Frontal cortex (tissue), 4 donors: ENCODE results near the gene OSTF1. TPM values are rescaled to one million over a fixed set of nuclear protein-coding genes. Genes with fewer than 3 reads are reported as not detected.

Experiments used
- DNase-seq, 2 donors: peaks; one replicate each; pipeline ENCODE4 v3.0.0; 2012; ENCODE audit warnings: low spot score in 2 of 2
- FAIRE-seq: peaks from 2 replicates; lab custom pipeline; 2012; peaks lifted over from hg19 to GRCh38; lab: Jason Lieb, UNC
- total RNA-seq: library from RNA; depleted of rRNA; stranded (reverse); fragments of >200 nt; gene quantifications from one replicate; pipeline ENCODE4 v1.2.3, GENCODE V29; 2014
- donor health status: control.
- donor health status: control.
- donor health status: control.

OSTF1 gene
- total RNA-seq, 1 donor from 2014 or later, result 11.8 TPM

DNA sequence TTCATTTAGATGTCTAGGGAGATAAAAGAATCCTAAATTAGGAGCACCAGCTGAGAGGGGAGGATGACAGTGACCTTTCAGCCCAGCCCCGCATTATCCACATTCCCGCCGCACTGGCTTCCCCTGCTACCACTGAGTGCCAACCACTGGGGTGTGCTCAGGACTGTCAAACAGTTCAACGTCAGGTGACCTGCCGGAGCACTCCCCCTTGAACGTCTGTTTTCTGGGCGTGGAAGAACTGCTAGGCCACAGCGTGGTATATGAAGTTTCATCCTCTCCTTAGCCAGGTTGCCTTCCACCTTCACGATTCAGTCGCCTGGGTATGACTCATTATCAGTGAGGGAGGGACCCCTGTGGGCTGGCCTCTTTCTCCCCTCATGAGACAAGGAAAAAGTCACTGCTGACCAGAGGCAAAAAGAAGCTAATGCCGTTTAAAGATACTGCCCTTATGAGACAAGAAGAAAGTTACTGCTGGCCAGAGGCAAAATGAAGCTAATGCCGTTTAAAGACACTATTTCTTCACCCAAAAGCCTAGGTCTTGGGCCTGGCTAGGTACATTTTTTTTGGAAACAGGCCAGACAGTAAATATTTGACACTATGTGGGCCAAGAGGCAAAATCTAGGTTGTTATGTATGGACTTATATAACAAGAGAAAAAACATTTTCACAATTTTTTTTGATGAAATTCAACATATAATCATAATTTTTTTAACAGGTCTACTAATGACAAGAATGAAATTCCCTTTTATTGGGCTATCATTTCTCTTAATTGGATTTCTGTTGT is 4.9 kb upstream of the OSTF1 start:
- no peak for DNase-seq
- no peak for FAIRE-seq

GRCh38 chr9:75084081-75084672 is 4.1 kb upstream of the OSTF1 start:
- FAIRE-seq (no peak), DNase-seq (no peak)

- no peak for FAIRE-seq
- DNase-seq, result no peak
These were observed 2.7 kb upstream of the OSTF1 start for GRCh38 chr9:75085640-75086039.

GRCh38 chr9:75086541-75087288 is 1.6 kb upstream of the OSTF1 start:
- FAIRE-seq, result no peak
- no peak for DNase-seq

GRCh38 chr9:75087289-75087823 is 958 bp upstream of the OSTF1 start:
- FAIRE-seq, result no peak
- DNase-seq, result no peak

- FAIRE-seq, result no peak
These were observed 495 bp downstream of the OSTF1 start for GRCh38 chr9:75088646-75089372.

GRCh38 chr9:75089373-75089766 is 1.1 kb downstream of the OSTF1 start:
- FAIRE-seq (no peak), DNase-seq (no peak)

More at GRCh38 chr9:75088646-75089372, 495 bp downstream of the OSTF1 start:
- peak; percentile 30 to 39 for DNase-seq

- FAIRE-seq (no peak), DNase-seq (no peak)
These were observed 2.3 kb downstream of the OSTF1 start for GRCh38 chr9:75090579-75090978.

DNA sequence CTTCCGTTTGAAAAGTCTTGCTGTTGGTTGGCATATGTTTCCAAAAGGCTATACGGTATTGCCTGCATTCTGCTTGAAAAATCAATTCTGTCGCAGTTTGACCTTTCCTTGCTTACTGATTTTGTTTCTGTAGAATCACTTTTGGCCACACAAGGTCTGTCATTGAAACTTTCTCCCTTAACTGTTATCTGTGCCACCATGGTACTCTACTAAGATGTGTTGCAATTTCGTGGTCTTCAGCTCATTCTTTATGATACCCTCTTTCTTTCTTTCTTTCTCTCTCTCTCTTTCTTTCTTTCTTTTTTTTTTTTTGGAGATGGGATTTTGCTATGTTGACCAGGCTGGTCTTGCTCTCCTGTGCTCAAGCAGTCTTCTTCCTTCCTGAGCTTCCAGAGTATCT is 4.5 kb downstream of the OSTF1 start:
- DNase-seq, result no peak
- FAIRE-seq, result no peak

DNA sequence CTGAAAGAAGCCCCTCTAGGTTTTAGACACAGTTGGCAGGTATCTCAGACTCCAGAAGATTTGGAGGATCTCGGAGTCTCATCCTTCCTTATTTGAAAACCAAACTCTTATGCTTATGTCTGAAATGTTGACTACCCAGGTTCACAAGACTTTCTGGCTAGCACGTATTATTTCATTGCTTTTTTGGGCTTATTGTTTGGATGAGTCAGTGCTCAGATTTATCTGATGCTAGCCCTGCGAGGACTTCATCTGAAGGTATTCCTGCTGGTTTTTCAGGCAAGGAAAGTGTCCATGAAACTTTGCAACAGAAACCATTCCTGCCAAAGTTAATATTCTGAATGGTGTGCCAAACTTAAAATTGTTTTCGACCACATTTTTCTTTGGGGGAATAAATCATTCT is 8.5 kb downstream of the OSTF1 start:
- no peak for DNase-seq
- no peak for FAIRE-seq

DNA sequence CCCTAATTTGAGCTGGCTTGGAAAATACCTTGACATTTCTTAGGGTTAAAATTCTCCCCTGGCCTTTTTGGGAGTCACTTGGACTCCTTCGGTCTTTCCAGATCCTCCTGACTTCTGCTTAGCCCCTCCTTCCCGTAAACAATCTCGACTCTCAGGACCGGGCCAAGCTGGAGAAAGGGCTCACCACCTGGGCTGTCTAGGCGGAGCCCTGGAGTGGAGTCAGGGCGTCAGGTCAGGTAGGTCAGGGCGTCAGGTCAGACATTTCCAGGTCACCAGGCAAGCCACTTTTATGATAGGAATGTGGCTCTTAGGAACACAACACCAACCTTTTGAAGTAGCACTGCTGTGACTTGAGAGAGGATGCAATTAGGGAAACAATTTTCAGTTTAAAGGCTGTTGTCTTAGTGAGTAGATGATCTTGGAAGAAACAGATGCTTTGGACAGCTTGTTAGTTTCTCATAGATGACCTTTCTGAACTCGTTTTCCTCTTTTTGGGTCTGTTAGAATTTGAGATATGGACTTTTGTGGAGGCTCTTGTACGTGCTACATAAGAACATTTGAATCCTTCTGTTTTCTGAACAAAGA is 12.8 kb downstream of the OSTF1 start:
- FAIRE-seq, result no peak
- DNase-seq, result no peak

DNA sequence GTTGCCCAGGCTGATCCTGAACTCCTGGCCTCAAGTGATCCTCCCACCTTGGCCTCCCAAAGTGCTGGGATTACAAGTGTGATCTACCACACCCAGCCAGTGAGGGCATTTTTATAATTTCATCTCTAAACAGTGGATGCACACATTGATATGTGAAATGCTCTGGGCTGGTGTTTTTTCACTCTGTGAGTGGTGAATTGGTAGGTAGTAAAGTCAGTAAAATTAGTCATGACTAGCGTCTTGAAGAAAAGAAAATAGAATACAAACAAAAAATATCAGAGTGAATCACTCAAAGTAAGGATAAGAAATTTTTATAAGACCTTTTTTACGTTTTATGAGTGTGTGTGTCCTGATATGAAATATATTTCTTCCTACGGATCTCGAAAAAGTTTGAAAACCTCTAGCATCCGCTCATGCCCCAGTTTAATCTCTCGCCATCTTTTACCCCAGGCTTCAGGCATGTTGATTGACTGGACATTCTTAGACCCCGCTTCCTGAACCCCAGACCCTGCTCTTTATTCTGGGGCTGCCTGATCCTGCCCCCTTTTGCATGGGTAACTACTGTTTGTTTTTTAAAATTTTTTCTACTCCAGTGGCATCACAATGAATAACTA is 14.0 kb downstream of the OSTF1 start:
- no peak for DNase-seq
- no peak for FAIRE-seq

- DNase-seq (no peak), FAIRE-seq (no peak)
These were observed 16.3 kb downstream of the OSTF1 start for GRCh38 chr9:75104607-75105006.

DNA sequence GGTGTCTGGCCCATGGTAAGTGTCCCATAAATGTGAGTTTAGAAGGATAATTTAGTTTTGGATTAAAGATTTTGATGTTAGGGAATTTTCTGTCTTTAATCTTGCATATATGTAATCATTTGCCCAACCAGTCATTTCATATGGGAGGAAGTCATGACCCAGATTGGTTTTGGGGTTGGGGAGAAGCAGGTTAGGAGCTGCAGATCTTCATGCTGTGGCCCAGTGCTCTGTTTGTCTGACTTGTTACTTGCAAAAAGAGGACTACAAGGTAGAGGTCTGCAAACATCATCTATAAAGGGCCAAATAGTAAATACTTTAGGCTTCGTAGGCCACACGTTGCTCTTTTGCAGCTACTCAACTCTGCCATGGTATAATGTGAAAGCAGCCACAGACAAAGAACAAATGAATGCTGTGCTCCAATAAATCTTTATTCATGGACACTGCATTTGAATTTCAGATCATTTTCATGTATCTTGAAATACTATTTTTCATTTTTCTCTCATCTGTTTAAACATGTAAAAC is 16.8 kb downstream of the OSTF1 start:
- FAIRE-seq (no peak), DNase-seq (no peak)

DNA sequence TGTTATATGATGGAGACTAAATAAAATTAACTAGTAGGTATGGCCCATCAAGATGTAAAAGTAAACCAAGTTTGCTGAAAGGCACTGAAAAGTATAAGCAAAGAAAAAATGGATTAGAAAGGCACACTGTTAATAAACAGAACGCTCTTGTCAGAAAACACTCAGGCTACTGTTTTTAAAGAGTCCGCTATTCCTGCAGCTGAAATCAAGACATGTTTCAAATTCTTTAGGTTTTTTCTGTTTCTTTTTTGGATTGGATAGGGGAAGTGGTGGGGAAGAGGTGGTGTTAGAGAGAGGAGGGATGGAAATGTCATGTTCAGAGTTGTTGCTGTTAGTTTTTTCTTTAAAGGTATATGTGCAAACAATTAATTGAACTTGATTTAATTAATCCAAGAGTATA is 17.5 kb downstream of the OSTF1 start:
- no peak for FAIRE-seq

GRCh38 chr9:75106857-75107256 is 18.5 kb downstream of the OSTF1 start:
- FAIRE-seq, result no peak

More for the DNA sequence above, 17.5 kb downstream of the OSTF1 start:
- no peak for DNase-seq

DNA sequence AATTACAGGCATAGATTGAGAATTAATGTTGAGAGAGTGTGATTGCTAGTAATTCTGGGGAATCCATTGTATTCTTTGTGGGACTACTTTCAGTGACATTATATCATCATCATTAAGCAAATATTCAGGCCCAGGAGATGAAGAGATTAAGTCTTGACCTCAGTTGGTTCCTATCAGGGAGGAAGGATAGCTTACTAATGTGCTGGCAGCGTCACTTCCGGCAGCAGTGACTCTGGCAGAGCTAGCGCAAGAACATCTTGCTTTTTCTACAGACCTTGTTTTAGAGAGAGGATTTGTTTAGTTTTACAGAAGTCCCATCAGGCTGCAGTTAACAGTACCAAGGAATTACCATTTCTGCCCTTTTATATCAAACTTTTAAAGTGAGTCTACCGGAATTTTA is 20.3 kb downstream of the OSTF1 start:
- DNase-seq (peak in 1 of 2 donors; percentile 34), FAIRE-seq (no peak)

More at GRCh38 chr9:75106857-75107256, 18.5 kb downstream of the OSTF1 start:
- DNase-seq, result no peak

DNA sequence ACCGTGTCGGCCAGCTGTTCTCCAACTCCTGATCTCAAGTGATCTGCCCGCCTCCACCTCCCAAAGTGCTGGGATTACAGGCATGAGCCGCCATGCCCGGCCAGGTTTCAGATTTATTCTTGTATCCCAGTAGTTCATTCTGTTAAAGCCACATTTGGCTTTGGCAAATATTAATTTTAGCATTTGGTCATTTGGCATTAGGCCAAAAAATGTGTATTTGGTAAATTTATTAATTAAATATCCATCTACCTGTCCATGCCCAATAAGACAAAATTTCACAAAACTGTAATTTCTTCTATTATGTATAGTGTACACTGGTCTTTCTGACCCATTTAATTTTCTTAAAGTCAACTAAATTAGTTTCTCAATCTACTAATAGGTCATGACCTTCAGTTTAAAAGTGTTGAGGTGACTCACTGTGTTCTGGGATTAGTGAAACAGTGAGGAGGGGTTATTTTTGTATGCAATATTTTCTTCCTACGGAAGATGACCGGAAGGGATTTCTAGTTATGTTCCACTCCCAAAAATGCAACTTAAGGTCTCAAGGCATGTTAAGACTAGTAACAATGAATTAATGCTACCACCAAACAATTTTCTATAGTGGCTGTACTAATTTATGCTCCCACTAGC is 21.0 kb downstream of the OSTF1 start:
- no peak for FAIRE-seq
- DNase-seq, result no peak
